Gastrocnemius medialis (tissue), 4 donors: ENCODE data around the gene ENTREP1.

Source experiments
- CTCF ChIP-seq, 5 experiments: fragments of 450-650 bp in 3 of 5; fragments of 200-600 bp in 2 of 5; sonication (generic) in 2 of 5; IDR thresholded peaks in 4 of 5; conservative IDR thresholded peaks in 1 of 5; 1 replicate in 4 of 5; 2 replicates in 1 of 5; pipeline ENCODE4 v1.5.1; 2016 to 2019; ENCODE audit warnings: antibody characterized with exemption in 5 of 5, mild to moderate bottlenecking in 3 of 5, moderate library complexity in 3 of 5
- POLR2A ChIP-seq, 2 donors: fragments of 450-650 bp; IDR thresholded peaks; one replicate each; pipeline ENCODE4 v1.6.1; 2017; ENCODE audit warnings: antibody characterized with exemption in 2 of 2, mild to moderate bottlenecking in 2 of 2, moderate library complexity in 2 of 2

- TF ChIP-seq CTCF (IDR thresholded peaks at IDR 0.05 in 4 of 5, conservative IDR thresholded peaks at IDR 0.05 in 1 of 5) (no peak), POLR2A (IDR thresholded peaks at IDR 0.05) (no peak)
Observed at GRCh38 chr9:69333716-69334115, 8.7 kb downstream of the ENTREP1 start.
